Stimulated activated CD4-positive, alpha-beta T cell treated with anti-CD3 and anti-CD28 coated beads, Interleukin-4, amount 100 ng/mL, for 1 hour (primary cell): ENCODE measurements around the gene RRM1.
"Not testable (repeated sequence)": the region's sequence is repeated elsewhere in the genome, so short reads cannot be mapped to it uniquely, and the experiment has no call there.

Experiments
- DNase-seq: peaks from one replicate; pipeline ENCODE4 v3.0.0-alpha.2; 2020

Gene RRM1

GRCh38 chr11:4084406-4085125 is 10.0 kb upstream of the RRM1 start:
- DNase-seq, result no peak

GRCh38 chr11:4085575-4085974 is 9.0 kb upstream of the RRM1 start:
- DNase-seq, result no peak

GRCh38 chr11:4086575-4087353 is 7.8 kb upstream of the RRM1 start:
- DNase-seq, result no peak

GRCh38 chr11:4087551-4087950 is 7.0 kb upstream of the RRM1 start:
- no peak for DNase-seq

- DNase-seq, result no peak
Observed at GRCh38 chr11:4090258-4090657, 4.3 kb upstream of the RRM1 start.

GRCh38 chr11:4092026-4092425 is 2.6 kb upstream of the RRM1 start:
- no peak for DNase-seq

GRCh38 chr11:4093519-4094347 is 866 bp upstream of the RRM1 start:
- DNase-seq, result no peak

GRCh38 chr11:4095509-4096230 is 1.1 kb downstream of the RRM1 start:
- DNase-seq, result no peak

GRCh38 chr11:4098026-4098621 is 3.5 kb downstream of the RRM1 start:
- DNase-seq, result no peak

GRCh38 chr11:4102711-4103110 is 8.1 kb downstream of the RRM1 start:
- no peak for DNase-seq

- DNase-seq, result no peak
Observed at GRCh38 chr11:4103269-4103668, 8.7 kb downstream of the RRM1 start.

GRCh38 chr11:4105916-4106315 is 11.3 kb downstream of the RRM1 start:
- DNase-seq, result no peak

GRCh38 chr11:4111834-4112233 is 17.2 kb downstream of the RRM1 start:
- no peak for DNase-seq

GRCh38 chr11:4115128-4115527 is 20.5 kb downstream of the RRM1 start:
- DNase-seq, result no peak

- DNase-seq, result no peak
Observed at GRCh38 chr11:4118107-4118506, 23.5 kb downstream of the RRM1 start.

- no peak for DNase-seq
Observed at GRCh38 chr11:4123218-4123617, 28.6 kb downstream of the RRM1 start.

- DNase-seq, result no peak
Observed at GRCh38 chr11:4125141-4125540, 30.5 kb downstream of the RRM1 start.

- no peak for DNase-seq
Observed at GRCh38 chr11:4127357-4127756, 32.8 kb downstream of the RRM1 start.

GRCh38 chr11:4130219-4130618 is 35.6 kb downstream of the RRM1 start:
- not testable (repeated sequence) for DNase-seq

GRCh38 chr11:4134806-4135205 is 40.2 kb downstream of the RRM1 start:
- DNase-seq, result no peak

- no peak for DNase-seq
Observed at GRCh38 chr11:4138497-4138896, 43.9 kb downstream of the RRM1 start.

GRCh38 chr11:4140067-4140636 is 45.6 kb downstream of the RRM1 start:
- no peak for DNase-seq
